Activated naive CD8-positive, alpha-beta T cell (primary cell): ENCODE data around the gene CBX8.

ENCODE experiments used
- H3K27ac Mint-ChIP-seq: one replicate; pipeline ENCODE4 v1.8.0; 2021; ENCODE audit warnings: mixed read lengths
- H3K27me3 Mint-ChIP-seq: one replicate; pipeline ENCODE4 v1.8.0; 2021; ENCODE audit warnings: mixed read lengths
- H3K36me3 Mint-ChIP-seq: one replicate; pipeline ENCODE4 v1.8.0; 2021; ENCODE audit warnings: mixed read lengths
- H3K4me1 Mint-ChIP-seq: one replicate; pipeline ENCODE4 v1.8.0; 2021; ENCODE audit warnings: low read depth, mixed read lengths
- H3K4me3 Mint-ChIP-seq: one replicate; pipeline ENCODE4 v1.8.0; 2021; ENCODE audit warnings: mild to moderate bottlenecking, mixed read lengths
- H3K9me3 Mint-ChIP-seq: one replicate; pipeline ENCODE4 v1.8.0; 2021; ENCODE audit warnings: low read depth, mixed read lengths

Gene CBX8

GRCh38 chr17:79804856-79805696, 8.2 kb upstream of the CBX8 start:
- no peaks in the 10 kb centered on the region for H3K9me3 Mint-ChIP-seq

DNA sequence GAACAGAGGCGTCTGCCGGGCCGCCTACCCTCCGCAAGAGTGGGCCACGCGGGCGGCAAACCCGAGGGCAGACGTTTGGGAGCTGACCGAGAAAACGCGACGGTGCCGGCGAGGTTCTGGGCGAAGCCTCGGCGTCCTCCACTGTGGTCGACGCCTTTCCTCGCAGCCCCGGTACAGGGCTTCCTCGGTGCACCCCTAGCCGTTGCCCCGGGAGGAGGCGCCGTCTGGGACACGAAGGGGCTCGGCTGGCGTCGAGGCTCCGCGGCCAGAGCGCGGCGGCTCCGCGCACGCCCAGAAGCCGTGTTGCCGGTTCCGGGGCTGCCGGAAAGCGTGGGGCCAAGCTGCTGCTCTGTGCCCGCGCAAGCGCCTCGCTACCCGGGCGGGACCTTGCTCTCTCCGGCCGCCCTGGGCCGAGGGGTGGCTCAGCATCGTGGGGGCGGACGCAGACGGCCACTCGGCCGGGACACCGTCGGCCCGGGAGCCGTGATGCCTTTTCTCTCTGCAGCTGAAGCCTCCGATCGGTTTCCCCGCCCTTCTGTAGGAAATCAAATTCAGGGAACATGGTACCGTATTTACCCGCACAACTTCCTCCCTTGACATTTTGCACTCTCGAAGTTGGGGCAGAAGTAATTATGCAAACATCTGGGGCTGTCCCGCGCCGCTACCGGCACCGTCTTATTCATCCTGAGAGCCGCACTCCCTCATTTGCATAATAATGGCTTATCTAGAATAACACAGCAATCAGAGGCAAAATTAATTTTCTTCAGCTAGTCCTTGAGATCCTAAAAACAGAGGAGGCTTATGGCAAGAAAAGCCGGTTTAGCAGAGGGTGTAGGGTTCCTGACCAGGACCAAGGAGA, 7.3 kb upstream of the CBX8 start:
- Mint-ChIP-seq H3K27ac (peak overlapping the region; percentile 64), H3K9me3 (no peaks in the 10 kb centered on the region), H3K27me3 (peaks cover 46% of the 10 kb centered on the region), H3K4me3 (peak overlapping the region; percentile 79), H3K4me1 (peaks cover 47% of the 10 kb centered on the region), H3K36me3 (no peaks in the 10 kb centered on the region)

More at GRCh38 chr17:79804856-79805696, 8.2 kb upstream of the CBX8 start:
- Mint-ChIP-seq H3K27ac (peak overlapping the region; percentile 64), H3K27me3 (peaks cover 40% of the 10 kb centered on the region), H3K4me3 (peak overlapping the region; percentile 79), H3K36me3 (no peaks in the 10 kb centered on the region), H3K4me1 (peaks cover 39% of the 10 kb centered on the region)

DNA sequence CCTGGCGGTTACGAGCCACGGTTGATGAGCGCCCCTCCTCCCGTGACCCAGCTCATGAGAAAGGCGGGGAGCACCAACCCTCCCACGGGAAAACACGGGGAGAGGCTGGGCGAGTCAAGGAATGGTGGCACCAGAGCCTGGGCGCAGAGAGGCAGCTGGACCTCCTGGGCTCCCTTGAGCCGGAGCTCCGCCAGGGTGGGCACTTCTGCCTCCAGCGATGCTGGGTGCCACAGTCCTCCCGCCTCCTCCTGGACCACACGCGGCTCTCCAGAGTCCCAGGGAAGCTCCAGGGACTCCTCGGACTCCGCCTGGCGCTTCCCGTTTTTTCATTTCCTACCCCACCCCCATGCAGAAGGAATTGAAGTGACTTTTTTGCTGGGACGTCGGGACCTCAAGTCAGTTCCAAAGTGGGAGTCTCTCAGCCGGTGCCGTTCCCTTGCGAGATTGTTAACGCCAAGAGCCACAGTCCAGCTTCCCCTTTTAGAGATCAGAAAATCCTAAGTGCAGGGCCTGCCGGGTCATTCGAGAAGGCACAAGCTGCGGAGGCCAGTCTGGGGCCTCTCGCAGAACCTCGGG, 6.6 kb upstream of the CBX8 start:
- Mint-ChIP-seq H3K36me3 (no peaks in the 10 kb centered on the region), H3K27ac (no peak overlapping the region), H3K4me1 (peaks cover 46% of the 10 kb centered on the region), H3K4me3 (peak overlapping the region; percentile 49), H3K27me3 (peaks cover 43% of the 10 kb centered on the region), H3K9me3 (no peaks in the 10 kb centered on the region)

- peaks cover 39% of the 10 kb centered on the region for H3K27me3 Mint-ChIP-seq
- H3K9me3 Mint-ChIP-seq, result no peaks in the 10 kb centered on the region
- H3K27ac Mint-ChIP-seq, result no peak overlapping the region
- no peaks in the 10 kb centered on the region for H3K36me3 Mint-ChIP-seq
- H3K4me1 Mint-ChIP-seq, result peaks cover 47% of the 10 kb centered on the region
- no peak overlapping the region for H3K4me3 Mint-ChIP-seq
Measured at GRCh38 chr17:79802736-79803420, 6.0 kb upstream of the CBX8 start.

DNA sequence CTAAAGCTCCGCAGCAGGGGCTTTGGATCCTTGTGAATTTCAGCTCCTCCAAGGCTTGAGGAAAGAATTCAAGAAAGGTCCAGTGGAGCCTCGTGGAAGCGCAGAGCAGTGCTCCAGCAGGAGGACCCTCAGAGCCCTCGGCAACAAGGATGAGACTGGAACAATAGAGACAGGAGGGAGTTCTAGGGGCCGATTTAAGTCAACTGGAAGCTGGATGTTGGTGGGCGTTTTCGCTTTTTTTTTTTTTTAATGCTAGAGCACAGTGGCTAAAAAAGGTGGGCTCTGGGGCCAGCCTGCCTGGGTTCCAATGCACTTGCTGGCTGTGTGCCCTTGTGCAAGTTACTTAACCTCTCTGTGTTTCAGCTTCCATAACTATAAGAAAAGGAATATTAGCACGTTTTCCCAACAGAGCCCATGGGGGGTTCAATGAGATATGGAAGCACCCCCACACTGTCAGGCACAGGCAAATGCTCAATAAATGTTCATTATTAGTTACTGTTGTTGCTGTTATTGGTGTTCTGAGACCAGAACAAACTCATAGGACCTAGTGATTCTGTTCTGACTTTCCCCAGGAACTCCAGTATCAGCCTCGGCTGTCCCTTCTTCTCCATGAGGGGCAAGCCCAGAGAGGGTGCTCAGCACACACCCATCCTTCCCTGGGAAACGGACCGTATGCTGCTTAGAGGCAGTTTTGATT, 5.3 kb upstream of the CBX8 start:
- no peaks in the 10 kb centered on the region for H3K36me3 Mint-ChIP-seq
- no peaks in the 10 kb centered on the region for H3K9me3 Mint-ChIP-seq
- peak overlapping the region; percentile 49 for H3K4me3 Mint-ChIP-seq
- no peak overlapping the region for H3K27ac Mint-ChIP-seq
- H3K27me3 Mint-ChIP-seq, result peaks cover 34% of the 10 kb centered on the region
- H3K4me1 Mint-ChIP-seq, result peaks cover 46% of the 10 kb centered on the region

DNA sequence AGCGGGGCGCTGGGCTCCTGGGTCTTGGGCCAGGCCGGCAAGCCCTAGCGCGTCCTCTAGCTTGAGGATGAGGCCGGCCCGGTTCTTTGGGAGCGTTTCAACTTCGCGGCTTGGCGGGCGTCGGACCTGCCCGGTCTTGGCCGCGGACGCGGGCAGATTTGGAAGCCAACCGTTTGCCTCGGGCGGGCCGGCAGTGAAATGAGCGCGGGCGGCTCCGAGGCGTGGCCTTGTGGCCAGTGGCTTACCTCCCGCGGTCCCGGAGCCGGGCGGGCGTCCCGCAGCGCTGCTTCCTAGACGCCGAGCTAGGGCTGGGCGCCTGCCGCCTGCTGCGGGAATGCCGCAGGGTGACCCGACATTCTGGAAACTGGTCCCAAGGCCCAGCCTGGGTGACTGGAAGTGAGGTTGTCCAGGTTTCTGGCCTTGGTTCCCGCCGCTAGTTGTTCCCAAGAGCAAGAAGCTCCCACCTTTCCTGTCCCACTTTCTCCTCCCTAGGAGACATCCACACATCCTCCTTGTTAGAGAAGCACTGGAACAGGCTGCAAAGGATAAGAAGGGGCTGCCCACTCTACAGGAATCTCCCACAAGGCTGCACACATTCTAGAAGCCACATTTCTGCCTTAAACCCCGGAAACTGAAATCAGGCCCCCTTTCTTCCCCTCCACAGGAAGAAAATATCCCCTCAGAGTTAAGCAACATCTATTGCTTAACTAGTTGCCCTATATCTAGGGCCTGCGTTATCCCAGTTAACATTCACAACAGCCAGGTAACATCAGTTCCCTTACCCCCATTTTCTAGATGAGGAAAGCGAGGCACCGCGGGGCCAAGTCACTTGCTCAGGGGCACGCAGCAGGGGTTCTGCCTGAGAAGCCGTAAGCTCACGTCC, 4.5 kb upstream of the CBX8 start:
- H3K4me1 Mint-ChIP-seq, result peaks cover 44% of the 10 kb centered on the region
- peak overlapping the region; percentile 49 for H3K4me3 Mint-ChIP-seq
- H3K27me3 Mint-ChIP-seq, result peaks cover 31% of the 10 kb centered on the region
- no peaks in the 10 kb centered on the region for H3K9me3 Mint-ChIP-seq
- H3K36me3 Mint-ChIP-seq, result no peaks in the 10 kb centered on the region
- H3K27ac Mint-ChIP-seq, result no peak overlapping the region

DNA sequence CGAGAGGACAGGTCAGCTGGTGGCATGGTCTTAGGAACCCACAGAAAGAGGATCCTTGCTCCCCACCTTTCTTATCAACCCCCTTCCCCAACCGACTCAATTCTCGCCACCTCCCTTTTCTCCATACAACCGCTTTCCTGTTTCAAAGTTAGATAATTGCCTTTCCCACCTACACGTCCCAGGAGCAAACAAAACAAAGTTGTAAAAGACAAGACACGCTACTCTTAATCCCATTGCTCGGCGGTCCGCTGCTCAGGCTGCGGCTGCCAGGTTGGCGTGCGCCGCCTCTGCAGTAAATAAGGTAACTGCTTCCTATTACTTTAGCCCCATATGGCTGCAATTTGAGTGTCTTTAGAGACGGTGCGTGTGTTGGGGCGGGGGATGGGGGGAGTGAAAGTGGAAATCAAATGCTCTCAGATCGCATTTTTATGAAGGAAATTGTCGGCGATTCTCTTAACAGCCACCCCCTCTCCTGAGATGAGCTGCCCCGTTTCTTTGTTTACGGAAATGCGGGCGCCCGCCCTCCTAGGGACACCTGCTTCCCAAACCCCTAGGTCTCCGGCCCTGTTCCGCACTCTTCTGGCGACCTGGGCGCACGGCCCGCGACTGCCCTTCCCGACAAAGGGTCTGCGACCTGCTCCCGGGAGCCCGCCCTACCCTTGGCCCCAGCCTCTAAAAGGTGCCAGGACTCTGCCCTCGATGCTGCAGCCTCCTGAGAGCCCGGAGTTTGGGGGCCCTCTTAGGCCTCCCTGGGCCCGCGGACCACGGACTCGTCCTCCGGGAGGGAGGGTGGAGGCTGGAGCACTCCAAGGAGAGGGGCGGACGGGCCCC, 3.7 kb upstream of the CBX8 start:
- Mint-ChIP-seq H3K27ac (no peak overlapping the region), H3K27me3 (peaks cover 30% of the 10 kb centered on the region), H3K4me1 (peaks cover 50% of the 10 kb centered on the region), H3K36me3 (no peaks in the 10 kb centered on the region), H3K9me3 (no peaks in the 10 kb centered on the region), H3K4me3 (peak overlapping the region; percentile 89)

- Mint-ChIP-seq H3K4me1 (peaks cover 42% of the 10 kb centered on the region), H3K36me3 (no peaks in the 10 kb centered on the region), H3K27me3 (peaks cover 26% of the 10 kb centered on the region)
Measured at GRCh38 chr17:79799538-79800324, 2.9 kb upstream of the CBX8 start.

GRCh38 chr17:79799174-79799537, 2.3 kb upstream of the CBX8 start:
- Mint-ChIP-seq H3K4me3 (peak overlapping the region; percentile 66), H3K27me3 (peaks cover 22% of the 10 kb centered on the region), H3K27ac (no peak overlapping the region), H3K9me3 (no peaks in the 10 kb centered on the region), H3K36me3 (no peaks in the 10 kb centered on the region), H3K4me1 (peaks cover 37% of the 10 kb centered on the region)

More at GRCh38 chr17:79799538-79800324, 2.9 kb upstream of the CBX8 start:
- no peaks in the 10 kb centered on the region for H3K9me3 Mint-ChIP-seq
- no peak overlapping the region for H3K27ac Mint-ChIP-seq
- peak overlapping the region; percentile 65 for H3K4me3 Mint-ChIP-seq

GRCh38 chr17:79798299-79799173, 1.7 kb upstream of the CBX8 start:
- Mint-ChIP-seq H3K4me3 (peak overlapping the region; percentile 66), H3K36me3 (peaks cover 3% of the 10 kb centered on the region), H3K27ac (no peak overlapping the region), H3K9me3 (no peaks in the 10 kb centered on the region), H3K4me1 (peaks cover 35% of the 10 kb centered on the region), H3K27me3 (peaks cover 24% of the 10 kb centered on the region)

- peaks cover 3% of the 10 kb centered on the region for H3K36me3 Mint-ChIP-seq
- no peak overlapping the region for H3K27ac Mint-ChIP-seq
- peaks cover 34% of the 10 kb centered on the region for H3K4me1 Mint-ChIP-seq
- H3K4me3 Mint-ChIP-seq, result no peak overlapping the region
- H3K9me3 Mint-ChIP-seq, result no peaks in the 10 kb centered on the region
- peaks cover 24% of the 10 kb centered on the region for H3K27me3 Mint-ChIP-seq
Measured at GRCh38 chr17:79797492-79798298, 818 bp upstream of the CBX8 start.
